Prostate gland (tissue), 2 donors: ENCODE measurements around the gene MIER2.

ENCODE experiments used
- POLR2A ChIP-seq: fragments of 450-650 bp; IDR thresholded peaks from one replicate; pipeline ENCODE4 v1.6.1; 2016; ENCODE audit warnings: antibody characterized with exemption, mild to moderate bottlenecking
- TF ChIP-seq, protein P1 (sequence below), 4 experiments: fragments of 200-600 bp in 2 of 4; fragments of 450-650 bp in 2 of 4; sonication (generic) in 2 of 4; IDR thresholded peaks; 1 replicate in 3 of 4; 2 replicates in 1 of 4; pipeline ENCODE4 v1.5.1; 2016 to 2019; ENCODE audit warnings: antibody characterized with exemption in 4 of 4, mild to moderate bottlenecking in 2 of 4, moderate library complexity in 2 of 4

DNA sequence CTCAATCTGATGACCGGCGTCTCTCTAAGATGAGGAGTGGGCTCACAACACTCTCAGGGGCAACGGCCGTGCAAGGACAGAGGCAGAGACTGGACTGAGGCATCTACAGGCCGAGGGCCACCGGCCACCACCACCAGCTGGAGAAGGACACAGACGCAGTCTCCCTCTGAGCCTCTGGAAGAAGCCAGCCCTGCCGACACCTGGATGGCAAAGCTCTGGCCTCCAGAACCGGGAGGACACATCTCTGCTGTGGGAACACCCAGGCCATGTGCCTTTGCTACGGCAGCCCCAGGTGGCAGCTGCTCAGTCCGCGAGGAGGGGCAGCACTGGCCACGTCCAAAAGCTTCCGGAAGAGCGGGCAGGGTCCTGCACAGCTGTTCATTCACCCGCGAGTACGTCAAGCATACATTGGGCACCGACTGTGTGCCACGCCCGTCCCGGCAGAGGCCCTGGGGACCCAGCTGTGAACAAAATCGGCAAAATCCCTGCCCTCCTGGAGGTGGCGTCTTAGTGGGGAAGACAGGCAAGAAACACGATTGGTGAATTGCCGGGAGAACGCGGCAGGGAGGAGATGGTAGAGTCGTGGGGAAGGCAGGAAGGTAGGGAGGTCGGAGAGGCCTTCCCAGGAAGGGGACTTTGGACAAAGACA lies 47.3 kb upstream of the MIER2 start:
- no peak for TF ChIP-seq POLR2A
- TF ChIP-seq, protein P1, sequence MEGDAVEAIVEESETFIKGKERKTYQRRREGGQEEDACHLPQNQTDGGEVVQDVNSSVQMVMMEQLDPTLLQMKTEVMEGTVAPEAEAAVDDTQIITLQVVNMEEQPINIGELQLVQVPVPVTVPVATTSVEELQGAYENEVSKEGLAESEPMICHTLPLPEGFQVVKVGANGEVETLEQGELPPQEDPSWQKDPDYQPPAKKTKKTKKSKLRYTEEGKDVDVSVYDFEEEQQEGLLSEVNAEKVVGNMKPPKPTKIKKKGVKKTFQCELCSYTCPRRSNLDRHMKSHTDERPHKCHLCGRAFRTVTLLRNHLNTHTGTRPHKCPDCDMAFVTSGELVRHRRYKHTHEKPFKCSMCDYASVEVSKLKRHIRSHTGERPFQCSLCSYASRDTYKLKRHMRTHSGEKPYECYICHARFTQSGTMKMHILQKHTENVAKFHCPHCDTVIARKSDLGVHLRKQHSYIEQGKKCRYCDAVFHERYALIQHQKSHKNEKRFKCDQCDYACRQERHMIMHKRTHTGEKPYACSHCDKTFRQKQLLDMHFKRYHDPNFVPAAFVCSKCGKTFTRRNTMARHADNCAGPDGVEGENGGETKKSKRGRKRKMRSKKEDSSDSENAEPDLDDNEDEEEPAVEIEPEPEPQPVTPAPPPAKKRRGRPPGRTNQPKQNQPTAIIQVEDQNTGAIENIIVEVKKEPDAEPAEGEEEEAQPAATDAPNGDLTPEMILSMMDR (IDR thresholded peaks at IDR 0.05), result no peak
